H1 (cell line): ENCODE results near the gene SMARCAL1. TPM values are rescaled to one million over a fixed set of nuclear protein-coding genes. Genes with fewer than 3 reads are reported as not detected.

ENCODE experiments used
- CTCF ChIA-PET: fragments of 300-600 bp; sonication (Branson Sonifier 250); formaldehyde crosslinking; loops from one replicate; lab custom pipeline; 2021; ENCODE audit not compliant: partially characterized antibody; lab: Charles Lee
- POLR2A ChIA-PET: fragments of 300-600 bp; sonication (Branson Sonifier 250); formaldehyde crosslinking; loops from one replicate; lab custom pipeline; 2021; ENCODE audit warnings: inconsistent platforms; ENCODE audit not compliant: partially characterized antibody; lab: Charles Lee
- DNase-seq, 2 experiments: peaks; one replicate each; pipeline versions ENCODE4 v3.0.0 to v3.0.0-alpha.2; 2010 to 2022; ENCODE audit warnings: low spot score in 2 of 2, low read depth in 1 of 2, mixed read lengths in 1 of 2
- FAIRE-seq: peaks from 2 replicates; lab custom pipeline; 2011; peaks lifted over from hg19 to GRCh38; lab: Jason Lieb, UNC
- H2AFZ ChIP-seq: 2 replicates; pipeline ENCODE4 v1.8.1; 2012; ENCODE audit warnings: low read length, inconsistent platforms
- H2AK5ac ChIP-seq: 2 replicates; pipeline ENCODE4 v1.6.1; 2013; ENCODE audit warnings: low read depth, low read length
- H2BK120ac ChIP-seq: replicated peaks from 2 replicates; pipeline ENCODE3; 2013; ENCODE audit warnings: low read depth, low read length, inconsistent platforms
- H2BK12ac ChIP-seq: 2 replicates; pipeline ENCODE4 v1.6.1; 2013; ENCODE audit warnings: low read depth, low read length
- H2BK15ac ChIP-seq: 2 replicates; pipeline ENCODE4 v1.6.1; 2013; ENCODE audit warnings: low read length
- H2BK20ac ChIP-seq: 2 replicates; pipeline ENCODE4 v1.6.1; 2013; ENCODE audit warnings: low read length
- H2BK5ac ChIP-seq: 2 replicates; pipeline ENCODE4 v1.6.1; 2013; ENCODE audit warnings: low read depth, low read length
- H3K14ac ChIP-seq: 2 replicates; pipeline ENCODE4 v1.6.1; 2013; ENCODE audit warnings: inconsistent platforms; ENCODE audit not compliant: insufficient read length
- H3K18ac ChIP-seq: 2 replicates; pipeline ENCODE4 v1.6.1; 2013; ENCODE audit warnings: low read length; ENCODE audit errors: extremely low read depth
- H3K23ac ChIP-seq: 2 replicates; pipeline ENCODE4 v1.6.1; 2013; ENCODE audit warnings: inconsistent platforms; ENCODE audit not compliant: insufficient read length
- H3K23me2 ChIP-seq: 2 replicates; pipeline ENCODE4 v1.6.1; 2013; ENCODE audit warnings: low read depth, low read length
- H3K27ac ChIP-seq: 2 replicates; pipeline ENCODE4 v1.6.1; 2011; ENCODE audit warnings: low read depth, low read length, inconsistent platforms
- H3K27me3 ChIP-seq, 4 experiments: replicated peaks in 1 of 4; 1 replicate in 1 of 4; 2 replicates in 3 of 4; pipeline versions ENCODE4 v1.6.1 to v1.8.1; 2011 to 2013; ENCODE audit warnings: low read length in 3 of 4, mild to moderate bottlenecking in 3 of 4, inconsistent platforms in 2 of 4, mixed read lengths in 2 of 4, moderate library complexity in 1 of 4; ENCODE audit not compliant: control insufficient read depth in 3 of 4, insufficient read depth in 3 of 4; ENCODE audit errors: extremely low read depth in 1 of 4
- H3K36me3 ChIP-seq, 4 experiments: 2 replicates each; pipeline versions ENCODE4 v1.6.1 to v1.8.1; 2011 to 2013; ENCODE audit warnings: mild to moderate bottlenecking in 4 of 4, low read length in 3 of 4, moderate library complexity in 2 of 4, control low read depth in 1 of 4, inconsistent platforms in 1 of 4; ENCODE audit not compliant: insufficient read depth in 4 of 4, control insufficient read depth in 2 of 4
- H3K4ac ChIP-seq: replicated peaks from 2 replicates; pipeline ENCODE3; 2013; ENCODE audit warnings: low read length, low read depth, mixed read lengths, inconsistent platforms; ENCODE audit not compliant: insufficient read length
- H3K4me1 ChIP-seq, 4 experiments: replicated peaks in 1 of 4; 1 replicate in 1 of 4; 2 replicates in 3 of 4; pipeline versions ENCODE4 v1.6.1 to v1.8.1; 2011 to 2013; ENCODE audit warnings: low read length in 3 of 4, inconsistent platforms in 2 of 4, mixed read lengths in 1 of 4; ENCODE audit not compliant: insufficient read depth in 4 of 4, control insufficient read depth in 3 of 4
- H3K4me2 ChIP-seq, 2 experiments: 2 replicates each; pipeline versions ENCODE4 v1.6.1 to v1.8.1; 2011 to 2013; ENCODE audit warnings: low read depth in 2 of 2, low read length in 2 of 2, control low read depth in 1 of 2, inconsistent platforms in 1 of 2, mild to moderate bottlenecking in 1 of 2; ENCODE audit not compliant: insufficient read depth in 1 of 2
- H3K4me3 ChIP-seq, 4 experiments: fragments of 200-600, 300-600 bp in 1 of 4; sonication (generic), shearing (Covaris generic), sonication (Bioruptor Twin) in 1 of 4; 2 replicates each; pipeline versions ENCODE4 v1.5.1 to v1.8.1; 2011 to 2016; ENCODE audit warnings: low read length in 4 of 4, low read depth in 3 of 4, control low read depth in 2 of 4, inconsistent platforms in 2 of 4, mild to moderate bottlenecking in 2 of 4, mixed read lengths in 1 of 4, moderate library complexity in 1 of 4; ENCODE audit not compliant: insufficient read depth in 2 of 4; ENCODE audit errors: extremely low read depth in 1 of 4
- H3K56ac ChIP-seq: replicated peaks from 2 replicates; pipeline ENCODE3; 2013; ENCODE audit warnings: low read depth, mild to moderate bottlenecking, mixed read lengths, low read length, inconsistent platforms; ENCODE audit not compliant: insufficient read length
- H3K79me1 ChIP-seq: 2 replicates; pipeline ENCODE4 v1.6.1; 2013; ENCODE audit warnings: low read depth, low read length, control low read depth
- H3K79me2 ChIP-seq, 2 experiments: 2 replicates each; pipeline versions ENCODE4 v1.6.1 to v1.8.1; 2012 to 2013; ENCODE audit warnings: low read length in 2 of 2, mild to moderate bottlenecking in 2 of 2, inconsistent platforms in 1 of 2; ENCODE audit not compliant: insufficient read depth in 2 of 2, control insufficient read depth in 1 of 2
- H3K9ac ChIP-seq, 4 experiments: replicated peaks in 1 of 4; 1 replicate in 1 of 4; 2 replicates in 3 of 4; pipeline versions ENCODE4 v1.6.1 to v1.8.1; 2011 to 2013; ENCODE audit warnings: low read depth in 3 of 4, low read length in 3 of 4, control low read depth in 2 of 4, mild to moderate bottlenecking in 2 of 4, moderate library complexity in 2 of 4, inconsistent platforms in 1 of 4; ENCODE audit errors: extremely low read depth in 1 of 4
- H3K9me3 ChIP-seq, 2 experiments: 2 replicates each; pipeline versions ENCODE4 v1.6.1 to v1.8.1; 2012 to 2013; ENCODE audit warnings: mild to moderate bottlenecking in 2 of 2, moderate library complexity in 2 of 2, control low read depth in 1 of 2, inconsistent platforms in 1 of 2, low read depth in 1 of 2, low read length in 1 of 2, mixed read lengths in 1 of 2; ENCODE audit not compliant: insufficient read depth in 2 of 2
- H4K20me1 ChIP-seq, 2 experiments: replicated peaks in 1 of 2; 2 replicates each; pipeline versions ENCODE3 to v1.8.1; 2011 to 2013; ENCODE audit warnings: inconsistent platforms in 2 of 2, low read length in 2 of 2, mild to moderate bottlenecking in 1 of 2; ENCODE audit not compliant: insufficient read depth in 2 of 2, control insufficient read depth in 1 of 2
- H4K5ac ChIP-seq: 2 replicates; pipeline ENCODE4 v1.6.1; 2013; ENCODE audit warnings: low read length, low read depth, mixed read lengths, inconsistent platforms; ENCODE audit not compliant: insufficient read length
- H4K8ac ChIP-seq: 2 replicates; pipeline ENCODE4 v1.8.0; 2013; ENCODE audit warnings: mild to moderate bottlenecking, moderate library complexity, low read length, inconsistent platforms; ENCODE audit not compliant: insufficient read depth; ENCODE audit errors: extremely low read depth
- H4K91ac ChIP-seq: replicated peaks from 2 replicates; pipeline ENCODE3; 2013; ENCODE audit warnings: low read length, mixed read lengths, inconsistent platforms; ENCODE audit not compliant: insufficient read length
- CREB1 ChIP-seq: IDR thresholded peaks from 2 replicates; pipeline ENCODE4 v1.6.1; 2012; ENCODE audit warnings: inconsistent platforms
- FOSL1 ChIP-seq: IDR thresholded peaks from 2 replicates; pipeline ENCODE4 v1.6.1; 2011; ENCODE audit warnings: mild to moderate bottlenecking, low read depth, low read length, moderate library complexity; ENCODE audit not compliant: insufficient read depth
- JUND ChIP-seq: IDR thresholded peaks from 2 replicates; pipeline ENCODE4 v1.6.1; 2011; ENCODE audit warnings: mild to moderate bottlenecking, improper control_type of control experiment, low read length
- KDM1A ChIP-seq: fragments of 200-600, 300-600 bp; sonication (generic); IDR thresholded peaks from 2 replicates; pipeline ENCODE4 v1.7.1; 2016; ENCODE audit warnings: mild to moderate bottlenecking, low read length, borderline replicate concordance
- NRF1 ChIP-seq: IDR thresholded peaks from 2 replicates; pipeline ENCODE4 v1.6.1; 2011; ENCODE audit warnings: mild to moderate bottlenecking, low read depth, low read length, improper control_type of control experiment
- POLR2AphosphoS5 ChIP-seq: IDR thresholded peaks from 2 replicates; pipeline ENCODE4 v1.6.1; 2011; ENCODE audit warnings: low read depth, low read length
- SIN3A ChIP-seq, 2 experiments: IDR thresholded peaks in 1 of 2; conservative IDR thresholded peaks in 1 of 2; 2 replicates each; pipeline ENCODE4 v1.6.1; 2011 to 2012; ENCODE audit warnings: low read length in 2 of 2, improper control_type of control experiment in 1 of 2, low read depth in 1 of 2, mild to moderate bottlenecking in 1 of 2
- SP2 ChIP-seq: IDR thresholded peaks from 2 replicates; pipeline ENCODE4 v1.6.1; 2012; ENCODE audit warnings: mild to moderate bottlenecking, low read length, inconsistent platforms
- SP4 ChIP-seq: IDR thresholded peaks from 2 replicates; pipeline ENCODE4 v1.6.1; 2012; ENCODE audit warnings: low read length, inconsistent platforms
- TAF1 ChIP-seq: IDR thresholded peaks from 2 replicates; pipeline ENCODE4 v1.6.1; 2011; ENCODE audit warnings: mild to moderate bottlenecking, low read depth, low read length
- WGBS, 2 experiments: shearing (Covaris generic) in 1 of 2; methylation state at CpG; one replicate each; pipeline versions ENCODE4 v1.1.6 to v1.1.7; 2013 to 2015; ENCODE audit warnings: low lambda C conversion rate in 2 of 2, mixed read lengths in 2 of 2, inconsistent platforms in 1 of 2, low coverage in 1 of 2, missing lambda C conversion rate in 1 of 2; ENCODE audit not compliant: insufficient replicate concordance in 2 of 2, insufficient coverage in 1 of 2, insufficient read length in 1 of 2; ENCODE audit errors: extremely low coverage in 1 of 2, missing lambda C conversion rate in 1 of 2; 5-methylcytosine and 5-hydroxymethylcytosine counted together
- polyA plus RNA-seq, 7 experiments: library from polyadenylated mRNA; depleted of rRNA in 3 of 7; stranded (reverse) in 5 of 7; unstranded in 2 of 7; fragments of >200 nt in 5 of 7; fragments of 200-250 nt in 2 of 7; gene quantifications; 1 replicate in 5 of 7; 2 replicates in 1 of 7; 4 replicates in 1 of 7; pipeline versions ENCODE4 v1.2.1 to v1.2.3, GENCODE V29; 2011 to 2013; ENCODE audit warnings: missing spikeins in 2 of 7, mixed read lengths in 2 of 7
- total RNA-seq: library from RNA; stranded (reverse); fragmentation: NEBNext Ultra II Directional; extraction: Animal tissue kit (Norgen Biotek cat#: 25700); gene quantifications from 2 replicates; pipeline ENCODE4 v1.2.1, GENCODE V29; 2021
- TF ChIP-seq, protein P1 (sequence below): IDR thresholded peaks from 2 replicates; pipeline ENCODE4 v1.6.1; 2011; ENCODE audit warnings: low read length, improper control_type of control experiment
- TF ChIP-seq, protein P2 (sequence below): IDR thresholded peaks from 2 replicates; pipeline ENCODE4 v1.6.1; 2012; ENCODE audit warnings: inconsistent platforms

SMARCAL1 gene
- total and polyA plus RNA-seq, 2 of the 8 experiments (the other 6 are each of a cell fraction or from before 2014, with no cell fraction given), result 17.6 to 17.9 TPM

DNA sequence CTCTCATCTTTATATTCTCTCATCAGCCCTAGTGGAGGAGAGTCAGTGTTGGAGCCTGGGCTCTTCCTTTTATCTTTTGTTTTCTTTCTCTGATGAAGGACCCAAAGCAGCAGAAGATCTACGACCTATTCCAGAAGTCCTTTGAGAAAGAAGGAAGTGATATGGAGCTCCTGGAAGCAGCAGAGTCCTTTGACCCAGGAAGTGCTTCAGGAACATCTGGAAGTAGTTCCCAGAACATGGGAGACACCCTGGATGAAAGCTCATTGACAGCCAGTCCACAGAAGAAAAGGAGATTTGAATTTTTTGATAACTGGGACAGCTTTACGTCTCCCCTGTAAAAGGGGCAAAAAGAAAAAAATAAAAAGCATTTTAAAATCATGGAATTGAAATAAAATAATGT lies 70.4 kb downstream of the SMARCAL1 start:
- Histone ChIP-seq H3K4me3 (no peak overlapping the region), H3K18ac (no peak overlapping the region), H3K4ac (no peak overlapping the region), H4K91ac (no peak overlapping the region), H2BK15ac (no peak overlapping the region), H3K23me2 (no peaks in the 10 kb centered on the region), H2BK12ac (no peak overlapping the region), H3K27ac (no peak overlapping the region), H3K79me1 (no peaks in the 10 kb centered on the region), H3K14ac (no peak overlapping the region), H4K8ac (no peak overlapping the region), H3K23ac (no peak overlapping the region), H3K9ac (no peak overlapping the region), H3K56ac (no peak overlapping the region), H2AK5ac (no peak overlapping the region), H3K4me2 (no peak overlapping the region), H3K4me1 (no peaks in the 10 kb centered on the region), H3K27me3 (no peaks in the 10 kb centered on the region; a peak in 1 of 7 replicates), H3K36me3 (peaks cover 0 to 14% (median 1%) of the 10 kb centered on the region in 4 experiments; a peak in 3 of 8 replicates), H4K5ac (no peak overlapping the region), H3K9me3 (no peaks in the 10 kb centered on the region), H2AFZ (no peak overlapping the region), H4K20me1 (no peaks in the 10 kb centered on the region), H2BK20ac (no peak overlapping the region), H3K79me2 (no peaks in the 10 kb centered on the region), H2BK5ac (no peak overlapping the region), H2BK120ac (no peak overlapping the region)
- TF ChIP-seq, protein P1, sequence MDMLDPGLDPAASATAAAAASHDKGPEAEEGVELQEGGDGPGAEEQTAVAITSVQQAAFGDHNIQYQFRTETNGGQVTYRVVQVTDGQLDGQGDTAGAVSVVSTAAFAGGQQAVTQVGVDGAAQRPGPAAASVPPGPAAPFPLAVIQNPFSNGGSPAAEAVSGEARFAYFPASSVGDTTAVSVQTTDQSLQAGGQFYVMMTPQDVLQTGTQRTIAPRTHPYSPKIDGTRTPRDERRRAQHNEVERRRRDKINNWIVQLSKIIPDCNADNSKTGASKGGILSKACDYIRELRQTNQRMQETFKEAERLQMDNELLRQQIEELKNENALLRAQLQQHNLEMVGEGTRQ, result no peak
- TF ChIP-seq JUND (no peak), SP2 (no peak), SIN3A (conservative IDR thresholded peaks at IDR 0.05 in 1 of 2, IDR thresholded peaks at IDR 0.05 in 1 of 2; ENCODE audit: low read depth in 1 of 2, low read length in 2 of 2) (no peak), NRF1 (no peak), KDM1A (no peak), TAF1 (no peak), FOSL1 (no peak), SP4 (no peak), CREB1 (no peak), POLR2AphosphoS5 (no peak)
- TF ChIP-seq, protein P2, sequence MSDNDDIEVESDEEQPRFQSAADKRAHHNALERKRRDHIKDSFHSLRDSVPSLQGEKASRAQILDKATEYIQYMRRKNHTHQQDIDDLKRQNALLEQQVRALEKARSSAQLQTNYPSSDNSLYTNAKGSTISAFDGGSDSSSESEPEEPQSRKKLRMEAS, result no peak
- CTCF ChIA-PET, result interaction anchor here (0.7 to 1.6 kb wide), 5 partner anchors 9 to 261 kb away, joined by 3 to 6 read pairs (median 4); no protein-coding TSS in a partner anchor
- DNase-seq (no peak), FAIRE-seq (no peak)
- POLR2A ChIA-PET, result interaction anchor here (0.8 to 1.8 kb wide), 3 partner anchors 16 to 21 kb away, joined by 4 to 9 read pairs (median 5); partner anchors contain the start of gene RPL37A
- 85% methylated on average over 2 of the region's 2 CpGs; no CpG with 5 or more reads in 1 of the 2 experiments for WGBS, 2 experiments
